ENCODE data around the gene CYP1A2.
"Not testable (repeated sequence)": the region's sequence is repeated elsewhere in the genome, so short reads cannot be mapped to it uniquely, and the experiment has no call there.

CYP1A2 gene

DNA sequence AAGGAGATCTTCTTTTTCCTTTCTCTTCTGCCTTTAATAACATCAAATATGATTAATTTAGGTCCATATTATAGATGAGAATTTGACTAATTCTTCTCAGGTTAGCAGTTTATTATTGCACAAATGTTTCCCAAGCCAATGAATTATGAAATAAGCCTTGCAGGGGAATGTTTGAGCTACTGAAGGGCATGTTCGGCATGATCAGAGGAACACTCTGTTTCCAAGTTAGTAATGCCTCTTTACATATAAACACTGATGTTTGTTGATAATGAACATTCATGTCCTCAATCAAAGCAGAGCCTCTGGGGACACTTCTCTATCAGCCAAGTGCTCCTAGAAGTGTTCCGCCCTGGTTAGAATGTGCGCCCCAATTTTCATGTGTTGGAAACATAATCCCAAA lies 13.3 kb upstream of the CYP1A2 start:
- DNase-seq (ENCODE audit: low read depth in 2 of 2) = no peak

DNA sequence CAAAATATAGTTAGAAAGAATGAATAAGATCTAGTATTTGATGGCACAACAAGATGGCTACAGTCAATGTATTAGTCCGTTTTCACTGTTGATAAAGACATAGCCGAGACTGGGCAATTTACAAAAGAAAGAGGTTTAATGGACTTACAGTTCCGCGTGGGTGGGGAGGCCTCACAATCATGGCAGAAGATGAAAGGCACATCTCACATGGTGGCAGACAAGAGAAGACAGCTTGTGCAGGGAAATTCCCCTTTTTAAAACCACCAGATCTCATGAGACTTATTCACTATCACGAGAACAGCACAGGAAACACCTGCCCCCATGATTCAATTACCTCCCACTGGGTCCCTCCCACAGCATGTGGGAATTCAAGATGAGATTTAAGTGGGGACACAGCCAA lies 10.4 kb upstream of the CYP1A2 start:
- DNase-seq (ENCODE audit: low read depth in 2 of 2) = not testable (repeated sequence)

DNA sequence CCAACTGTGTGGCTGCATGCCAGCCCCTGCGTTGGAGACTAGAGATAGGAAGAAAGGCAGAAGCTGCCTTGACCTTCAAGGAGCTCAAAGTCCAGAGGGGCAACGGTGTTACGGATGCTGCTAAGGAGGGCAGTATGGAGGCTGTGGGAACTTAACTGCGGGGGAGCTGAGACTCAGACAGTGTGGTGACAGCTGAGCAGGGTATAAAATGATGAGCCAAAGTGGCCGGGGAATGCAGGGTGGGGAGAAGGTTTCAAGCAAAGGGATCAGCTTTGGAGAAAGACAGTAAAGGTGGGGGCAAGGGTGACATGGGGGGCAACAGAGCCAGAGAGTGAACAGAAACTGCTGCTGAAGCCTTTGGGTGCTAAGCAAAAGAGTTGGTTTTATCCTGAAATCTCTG lies 6.2 kb upstream of the CYP1A2 start:
- DNase-seq (ENCODE audit: low read depth in 2 of 2) = no peak

DNA sequence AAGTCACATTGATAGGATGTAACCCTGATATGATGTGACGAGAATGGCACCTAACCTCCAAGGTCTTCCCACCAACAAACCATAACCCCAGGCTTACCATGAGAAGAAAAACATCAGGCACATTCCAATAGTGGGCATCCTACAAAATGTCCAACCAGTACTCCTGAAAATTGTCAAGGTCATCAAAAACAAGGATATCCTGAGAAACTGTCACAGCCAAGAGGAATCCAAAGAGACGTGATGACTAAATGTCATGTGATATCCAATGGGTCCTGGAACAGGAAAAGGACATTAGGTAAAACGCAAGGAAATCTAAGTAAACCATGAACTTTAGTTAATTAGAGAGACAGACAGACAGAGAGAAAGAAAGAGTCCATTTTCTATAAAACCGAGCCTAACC lies 2.3 kb upstream of the CYP1A2 start:
- no peak for DNase-seq (ENCODE audit: low read depth in 2 of 2)

DNA sequence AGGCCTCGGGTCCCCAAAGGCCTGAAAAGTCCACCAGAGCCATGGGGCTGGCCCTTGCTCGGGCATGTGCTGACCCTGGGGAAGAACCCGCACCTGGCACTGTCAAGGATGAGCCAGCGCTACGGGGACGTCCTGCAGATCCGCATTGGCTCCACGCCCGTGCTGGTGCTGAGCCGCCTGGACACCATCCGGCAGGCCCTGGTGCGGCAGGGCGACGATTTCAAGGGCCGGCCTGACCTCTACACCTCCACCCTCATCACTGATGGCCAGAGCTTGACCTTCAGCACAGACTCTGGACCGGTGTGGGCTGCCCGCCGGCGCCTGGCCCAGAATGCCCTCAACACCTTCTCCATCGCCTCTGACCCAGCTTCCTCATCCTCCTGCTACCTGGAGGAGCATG lies 1.2 kb downstream of the CYP1A2 start:
- no peak for DNase-seq (ENCODE audit: low read depth in 2 of 2)

DNA sequence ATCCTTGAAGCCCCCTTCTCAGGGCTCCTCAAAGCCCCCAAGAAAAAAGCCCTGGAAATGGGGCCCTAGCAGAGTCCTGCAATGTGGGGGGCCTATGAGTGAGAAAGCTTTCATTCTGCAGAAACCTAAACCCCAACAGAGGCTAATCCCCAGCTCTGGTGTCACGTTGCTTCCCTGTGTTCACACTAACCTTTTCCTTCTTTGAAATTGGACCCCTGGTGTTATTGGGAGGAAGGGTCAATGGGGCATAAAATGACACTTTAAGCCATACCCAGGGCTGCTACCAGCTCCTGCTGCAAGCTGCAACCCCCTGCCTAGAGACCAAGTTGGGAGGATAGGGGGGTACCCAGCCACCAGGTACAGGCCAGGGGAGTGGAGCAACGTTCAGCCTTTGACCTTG lies 2.1 kb downstream of the CYP1A2 start:
- no peak for DNase-seq (ENCODE audit: low read depth in 2 of 2)

DNA sequence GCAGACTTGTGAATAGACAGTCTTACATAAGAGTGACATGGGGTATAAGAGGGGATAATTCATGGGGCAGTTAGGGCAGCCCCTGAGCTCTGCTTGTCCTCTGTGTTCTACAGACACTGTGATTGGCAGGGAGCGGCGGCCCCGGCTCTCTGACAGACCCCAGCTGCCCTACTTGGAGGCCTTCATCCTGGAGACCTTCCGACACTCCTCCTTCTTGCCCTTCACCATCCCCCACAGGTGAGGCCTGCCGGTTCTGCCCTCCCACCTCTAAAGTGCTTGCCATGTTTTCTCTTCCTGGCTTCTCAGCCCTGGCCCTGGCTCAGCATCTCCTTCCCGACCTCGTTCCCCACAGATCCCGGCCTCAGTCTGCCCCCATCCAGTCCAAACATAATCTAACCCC lies 3.4 kb downstream of the CYP1A2 start:
- DNase-seq (ENCODE audit: low read depth in 2 of 2) = no peak

DNA sequence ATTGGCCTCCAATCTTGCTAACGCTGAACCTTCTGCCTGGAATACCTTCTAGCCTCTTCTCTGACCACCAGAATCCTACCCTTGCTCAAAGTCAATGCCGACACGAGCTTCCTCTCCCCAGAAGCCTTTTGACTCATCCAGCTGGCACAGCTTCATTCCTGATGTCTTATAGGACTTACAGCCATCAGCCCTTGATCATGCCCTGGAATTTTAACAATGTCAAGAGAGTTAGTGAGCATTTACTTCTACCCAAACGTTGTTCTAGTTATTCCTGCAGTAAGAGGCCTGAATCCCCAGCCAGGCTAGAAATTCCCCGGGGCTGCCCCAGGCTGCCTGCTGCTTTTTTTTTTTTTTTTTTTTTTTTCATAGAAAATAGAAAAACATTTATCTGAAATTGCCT lies 3.9 kb downstream of the CYP1A2 start:
- no peak for DNase-seq (ENCODE audit: low read depth in 2 of 2)

DNA sequence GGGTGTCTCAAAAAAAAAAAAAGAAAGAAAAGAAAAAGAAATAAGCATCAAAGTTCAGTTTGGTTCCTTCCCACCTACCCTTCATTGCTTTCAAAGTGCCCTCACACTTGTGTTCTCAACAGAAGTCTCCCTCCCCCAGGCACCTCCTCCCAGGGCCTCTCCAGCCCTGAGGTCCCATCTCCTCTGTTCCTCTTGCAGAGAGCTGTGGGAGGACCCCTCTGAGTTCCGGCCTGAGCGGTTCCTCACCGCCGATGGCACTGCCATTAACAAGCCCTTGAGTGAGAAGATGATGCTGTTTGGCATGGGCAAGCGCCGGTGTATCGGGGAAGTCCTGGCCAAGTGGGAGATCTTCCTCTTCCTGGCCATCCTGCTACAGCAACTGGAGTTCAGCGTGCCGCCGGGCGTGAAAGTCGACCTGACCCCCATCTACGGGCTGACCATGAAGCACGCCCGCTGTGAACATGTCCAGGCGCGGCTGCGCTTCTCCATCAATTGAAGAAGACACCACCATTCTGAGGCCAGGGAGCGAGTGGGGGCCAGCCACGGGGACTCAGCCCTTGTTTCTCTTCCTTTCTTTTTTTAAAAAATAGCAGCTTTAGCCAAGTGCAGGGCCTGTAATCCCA lies 6.1 kb downstream of the CYP1A2 start:
- no peak for DNase-seq (ENCODE audit: low read depth in 2 of 2)

DNA sequence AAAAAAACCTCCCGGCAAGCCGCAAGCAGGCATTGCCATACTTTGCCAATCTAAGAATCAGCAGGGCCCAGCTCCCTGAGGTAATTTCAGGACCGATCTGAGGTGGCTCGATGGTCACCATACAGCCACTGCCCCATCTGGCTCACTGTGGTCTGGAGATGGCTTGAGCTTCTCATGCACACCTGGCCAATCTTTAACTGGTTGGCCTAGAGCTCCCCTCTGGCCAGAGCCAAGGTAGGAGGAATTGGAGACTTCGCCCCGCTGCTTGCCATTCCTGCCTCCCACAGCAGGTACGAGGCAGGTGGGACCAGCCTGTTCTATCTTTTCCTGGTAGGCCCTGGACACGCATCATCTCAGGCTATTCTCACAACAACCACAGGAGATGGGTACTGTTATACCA lies 10.1 kb downstream of the CYP1A2 start:
- no peak for DNase-seq (ENCODE audit: low read depth in 2 of 2)

DNA sequence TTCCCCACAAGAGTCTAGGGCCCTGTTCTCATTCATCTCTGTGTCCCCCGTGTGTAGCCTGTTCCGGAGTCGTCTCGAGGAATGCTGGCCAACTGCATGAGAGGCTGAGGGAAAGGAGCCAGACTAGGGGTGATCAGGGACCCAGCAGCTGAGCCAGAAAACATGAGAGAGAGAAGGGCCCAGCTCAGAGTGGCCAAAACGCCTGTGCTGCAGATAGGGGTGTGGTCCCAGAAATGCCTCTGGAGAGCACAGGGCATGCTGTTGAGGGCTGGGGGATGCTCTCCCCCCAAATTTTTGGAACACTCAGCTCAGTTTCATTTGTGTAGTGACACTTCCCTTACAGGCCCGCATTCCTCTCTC lies 14.1 kb downstream of the CYP1A2 start:
- DNase-seq (ENCODE audit: low read depth in 2 of 2) = no peak

DNA sequence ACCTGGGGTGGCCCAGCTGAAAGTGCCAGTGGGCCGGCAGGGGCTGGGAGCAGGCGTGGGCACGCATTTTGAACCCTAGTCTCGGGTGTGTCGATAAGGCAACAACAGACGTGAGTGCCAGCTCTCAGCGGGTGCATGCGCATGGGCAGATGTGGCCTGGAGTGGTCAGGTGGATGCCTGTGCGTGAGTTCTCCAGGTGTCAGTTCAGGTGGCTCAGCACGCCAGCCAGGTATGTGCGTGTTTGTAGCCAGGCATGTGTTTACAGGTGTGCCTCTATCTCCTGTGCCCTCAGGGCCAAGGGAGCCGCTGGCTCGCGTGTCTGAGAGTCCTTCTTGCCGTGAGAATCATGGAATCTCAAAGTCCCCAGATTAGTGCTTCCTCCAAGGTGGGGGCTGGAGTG lies 14.8 kb downstream of the CYP1A2 start:
- DNase-seq (ENCODE audit: low read depth in 2 of 2) = no peak

DNA sequence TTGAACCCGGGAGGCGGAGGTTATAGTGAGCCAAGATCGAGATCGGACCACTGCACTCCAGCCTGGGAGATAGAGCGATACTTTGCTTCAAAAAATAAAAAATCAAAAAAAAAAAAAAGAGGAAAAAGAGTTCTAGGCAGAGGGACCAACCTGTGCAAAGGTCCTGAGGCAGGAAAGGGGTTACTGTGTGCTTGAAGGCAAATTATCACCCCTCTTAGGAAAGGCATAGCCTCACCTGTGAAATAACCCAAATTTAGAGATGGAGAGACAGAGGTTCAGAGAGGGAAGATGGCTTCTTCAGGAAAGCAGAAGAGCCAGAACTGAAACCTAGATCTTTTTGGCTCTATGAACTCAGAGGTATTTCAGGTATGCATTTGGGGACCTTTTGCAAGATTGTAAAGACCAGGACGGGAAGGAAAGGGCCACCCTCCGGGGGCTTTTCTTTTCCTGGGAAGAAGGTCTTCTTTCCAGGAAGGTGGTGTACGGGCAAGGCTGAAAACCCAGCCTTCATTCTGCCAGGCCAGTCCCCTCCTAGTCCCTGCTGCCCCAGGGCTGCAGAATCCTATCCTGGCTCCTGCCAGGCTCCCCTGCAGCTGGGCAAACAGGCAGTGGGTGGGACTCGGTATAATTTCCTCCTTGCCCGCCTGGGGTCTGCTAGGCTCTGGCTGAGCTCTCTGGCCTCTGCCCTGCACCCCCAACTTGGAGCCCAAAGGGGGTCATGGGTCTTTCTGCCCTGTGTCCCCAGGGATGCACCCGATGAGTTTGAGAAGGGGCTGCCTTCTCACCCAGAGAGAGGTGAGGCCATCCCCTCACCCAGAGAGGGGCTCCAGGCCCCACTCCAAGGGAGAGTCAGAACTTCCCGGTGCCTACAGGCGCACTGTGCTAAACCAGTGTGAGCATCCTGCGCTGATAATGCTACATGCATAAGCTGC lies 18.8 kb downstream of the CYP1A2 start:
- DNase-seq (ENCODE audit: low read depth in 2 of 2) = no peak

DNA sequence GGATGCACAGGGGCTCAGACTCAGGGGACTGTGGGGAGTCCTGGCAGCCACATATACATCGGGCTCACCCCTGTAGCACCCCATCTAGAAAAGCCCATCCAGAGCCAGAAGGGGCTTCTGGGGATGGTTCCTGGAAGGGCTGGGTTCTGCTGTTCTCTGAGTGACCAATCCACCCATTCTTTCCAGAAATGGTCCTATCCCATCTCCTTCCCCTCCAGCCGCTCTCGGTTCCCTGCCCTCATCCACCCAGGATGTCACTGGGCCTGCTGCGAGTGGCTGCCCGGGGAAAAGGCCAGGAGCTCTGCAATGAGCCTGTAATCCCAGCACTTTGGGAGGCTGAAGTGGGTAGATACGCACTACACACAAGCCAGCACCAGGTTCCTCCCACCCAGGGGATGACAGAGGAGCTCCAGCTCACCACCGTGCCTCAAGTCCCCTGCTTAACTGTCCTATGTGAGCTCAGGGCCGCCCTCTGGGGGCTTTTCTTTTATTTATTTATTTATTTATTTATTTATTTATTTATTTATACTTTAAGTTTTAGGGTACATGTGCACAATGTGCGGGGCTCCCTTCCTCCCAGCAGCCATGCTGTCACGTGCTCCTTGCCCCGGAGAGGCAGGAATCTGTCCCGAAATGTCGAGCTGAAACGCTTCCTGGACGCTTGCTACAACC lies 19.6 kb downstream of the CYP1A2 start:
- DNase-seq (ENCODE audit: low read depth in 2 of 2) = no peak

DNA sequence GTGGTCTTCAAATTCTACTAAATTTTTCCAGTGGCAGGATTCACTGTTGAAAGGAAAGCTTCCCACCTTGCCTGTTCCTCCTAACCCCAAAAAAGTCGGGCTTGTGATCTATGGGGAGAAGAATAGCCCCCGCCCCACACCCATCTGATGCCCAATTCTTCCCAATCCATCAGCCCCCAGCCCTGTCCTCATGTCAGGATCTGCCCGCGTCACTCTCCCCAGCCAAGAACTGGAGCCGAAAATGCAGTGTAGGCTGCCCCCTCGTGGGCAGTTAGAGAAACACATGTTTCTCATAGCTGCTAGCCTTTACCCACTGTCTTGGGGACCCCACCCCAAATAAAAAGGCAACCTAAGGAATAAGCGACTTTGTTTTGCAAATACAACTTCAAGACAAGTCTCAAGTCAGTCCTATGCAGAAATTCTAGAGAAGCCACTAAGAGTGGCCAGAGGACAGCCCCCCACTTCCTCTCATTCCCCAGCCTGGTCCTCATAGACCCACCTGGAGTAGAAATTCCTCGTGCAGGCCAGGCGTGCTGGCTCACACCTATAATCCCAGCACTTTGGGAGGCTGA lies 20.2 kb downstream of the CYP1A2 start:
- DNase-seq (ENCODE audit: low read depth in 2 of 2) = no peak

DNA sequence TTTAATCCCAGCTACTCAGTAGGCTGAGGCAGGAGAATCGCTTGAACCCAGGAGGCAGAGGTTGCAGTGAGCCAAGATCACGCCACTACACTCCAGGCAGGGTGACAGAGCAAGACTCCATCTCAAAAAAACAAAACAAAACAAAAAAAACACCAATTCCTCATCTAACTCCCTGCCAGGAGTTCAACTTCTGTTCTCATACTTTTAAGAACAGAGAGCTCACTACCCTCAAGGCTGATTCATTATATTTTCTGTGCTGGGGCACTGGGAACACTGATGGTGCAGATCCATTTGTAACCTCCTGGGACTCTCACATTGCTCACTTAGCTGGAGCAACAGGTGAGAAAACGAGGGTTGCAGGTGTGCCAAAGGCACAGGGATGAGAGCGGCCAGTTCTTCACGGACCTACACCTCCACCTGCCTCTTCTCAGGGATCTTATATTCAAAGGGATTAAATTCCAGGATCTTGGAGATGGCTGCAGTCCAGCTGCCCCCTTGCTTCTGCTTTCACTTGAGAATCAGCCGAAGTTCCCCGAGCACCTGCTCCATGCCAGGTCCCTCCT lies 20.9 kb downstream of the CYP1A2 start:
- DNase-seq (ENCODE audit: low read depth in 2 of 2) = no peak

DNA sequence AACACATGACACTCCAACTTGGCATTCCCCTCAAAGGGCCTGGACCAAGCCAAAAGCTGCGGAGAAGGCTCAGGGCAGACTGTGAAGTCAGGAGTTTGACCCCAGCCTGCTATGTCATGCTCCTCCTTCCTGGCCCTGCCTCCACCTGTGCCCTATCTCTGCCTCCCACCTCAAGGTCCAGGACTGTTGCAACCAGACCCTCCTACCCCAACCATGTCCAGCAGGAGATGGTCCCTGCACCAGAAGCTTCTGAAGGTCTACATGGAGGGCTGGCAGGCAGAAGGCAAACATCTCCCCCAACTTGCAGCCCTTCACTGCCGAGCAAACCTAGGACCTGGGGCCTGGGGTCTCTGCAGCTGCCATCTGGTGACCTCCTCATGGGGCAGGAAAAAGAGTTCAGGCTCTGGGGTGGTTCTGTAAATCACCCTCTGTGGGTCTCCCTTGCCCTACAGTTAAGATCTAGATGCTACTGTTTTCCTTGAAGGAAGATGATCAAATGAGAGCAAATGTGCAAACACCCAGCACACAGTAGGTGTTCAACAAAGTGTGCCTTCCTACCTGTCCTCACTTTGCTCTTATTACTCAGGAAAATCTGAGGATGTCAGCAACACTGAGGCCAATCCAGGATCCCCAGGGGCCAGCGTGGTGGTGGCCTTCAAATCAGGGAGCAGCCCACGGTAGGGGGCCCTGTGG lies 21.7 kb downstream of the CYP1A2 start:
- no peak for DNase-seq (ENCODE audit: low read depth in 2 of 2)

DNA sequence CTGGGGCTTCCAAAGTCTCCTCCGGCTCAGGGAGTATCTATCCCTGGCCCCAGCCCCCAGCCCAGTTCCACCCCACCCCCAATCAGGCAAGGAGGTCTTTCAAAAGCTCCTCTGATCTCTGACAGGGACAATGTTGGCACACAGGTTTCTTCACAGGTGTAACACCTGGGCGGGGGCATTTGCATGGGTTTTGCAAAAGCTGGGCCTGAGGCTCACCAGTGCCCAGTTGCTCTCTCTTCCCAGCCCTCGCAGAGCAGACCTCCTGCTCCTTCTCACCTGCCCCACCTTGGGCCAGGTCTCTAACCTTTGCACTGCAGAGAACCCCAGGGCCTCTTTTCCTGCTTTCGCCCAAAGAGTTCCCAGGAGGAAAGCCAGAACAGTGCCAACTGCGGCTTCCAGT lies 24.7 kb downstream of the CYP1A2 start:
- DNase-seq (ENCODE audit: low read depth in 2 of 2) = no peak

DNA sequence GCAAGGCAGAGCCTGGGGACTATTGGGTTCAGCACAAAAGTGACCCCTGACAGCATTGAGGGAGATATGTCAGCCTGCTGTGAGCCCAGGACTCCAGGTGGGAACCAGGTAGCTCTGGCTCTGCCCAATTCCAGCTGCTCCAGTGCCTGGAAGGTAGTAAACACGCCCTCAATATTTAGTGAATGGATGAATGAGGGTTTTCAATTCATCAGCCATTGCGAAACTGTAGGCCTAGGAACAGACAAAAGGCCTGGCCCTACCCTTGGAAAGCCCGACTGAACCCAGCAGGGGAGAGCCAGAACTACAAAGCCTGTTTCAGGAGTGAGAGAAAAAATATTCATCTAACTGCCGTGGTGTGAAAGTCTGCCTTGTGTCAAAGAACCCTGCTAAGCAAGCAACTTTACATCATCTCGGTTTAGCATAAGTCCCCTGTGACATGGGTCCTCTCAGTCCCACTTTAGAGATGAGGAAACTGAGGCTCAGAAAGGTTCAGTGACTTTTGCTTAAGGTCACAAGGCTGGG lies 25.1 kb downstream of the CYP1A2 start:
- DNase-seq (ENCODE audit: low read depth in 2 of 2) = no peak

DNA sequence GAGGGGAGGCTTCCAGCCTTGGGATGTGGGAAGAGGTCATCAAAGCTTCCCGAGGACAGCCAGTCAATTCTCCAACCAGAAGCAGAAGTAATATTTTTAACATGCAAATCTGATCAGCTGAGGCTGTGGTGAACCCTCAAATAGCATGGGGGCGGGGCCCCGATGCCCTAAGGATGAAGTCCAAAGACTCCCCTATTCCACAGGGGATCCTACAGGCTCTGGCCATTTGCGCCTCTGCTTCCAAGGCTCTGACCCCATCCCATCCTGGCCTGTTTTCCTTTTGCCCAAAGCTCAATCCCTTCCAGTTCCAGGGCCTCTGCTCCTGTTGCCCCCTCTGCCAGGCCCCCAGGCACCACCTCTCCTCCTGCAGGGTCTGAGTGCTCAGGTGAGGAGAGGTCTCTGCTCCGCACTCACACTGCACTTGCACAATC lies 26.5 kb downstream of the CYP1A2 start:
- no peak for DNase-seq (ENCODE audit: low read depth in 2 of 2)

DNA sequence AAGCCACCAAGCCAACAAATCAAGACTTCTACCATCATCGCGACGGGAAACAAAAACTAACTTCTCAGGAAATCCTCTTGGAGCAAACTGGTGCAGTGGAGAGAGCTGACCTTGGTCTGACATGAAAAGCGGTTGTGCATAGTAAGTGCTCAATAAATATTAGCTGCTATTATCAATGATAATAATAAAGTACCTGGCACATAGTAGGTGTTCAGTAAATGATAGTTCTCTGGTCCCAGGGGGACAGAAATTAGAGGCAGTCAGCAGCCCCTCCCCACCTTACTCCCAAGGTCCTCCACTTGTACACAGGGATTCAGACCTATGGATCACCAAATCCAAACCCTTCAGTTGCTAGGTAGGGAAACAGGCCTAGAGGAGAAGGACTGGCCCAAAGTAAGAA lies 27.2 kb downstream of the CYP1A2 start:
- no peak for DNase-seq (ENCODE audit: low read depth in 2 of 2)
